ENCODE results near the gene GPC6. TPM values are rescaled to one million over a fixed set of nuclear protein-coding genes. Genes with fewer than 3 reads are reported as not detected.

The GPC6 gene
- total and polyA plus RNA-seq, 2 donors (not counting 3 experiments of a cell fraction or from before 2014, with no cell fraction given), result 0.01 TPM; not detected in 1

- intact Hi-C loops (cut with micrococcal nuclease), result no loop called here
- Histone ChIP-seq H3K4me2 (ENCODE audit: insufficient read depth, low read length) (no peak overlapping the region), H3K9me1 (replicated peaks; ENCODE audit: control insufficient read depth, extremely low read depth, insufficient read depth, low read length) (no peaks in the 10 kb centered on the region), H3K79me2 (ENCODE audit: control insufficient read depth, insufficient read depth, low read length) (no peaks in the 10 kb centered on the region), H3K9ac (replicated peaks; ENCODE audit: extremely low read depth, insufficient read depth, low read length) (no peak overlapping the region), H2AFZ (ENCODE audit: low read depth, low read length) (no peak overlapping the region), H3K27ac (ENCODE audit: insufficient read depth, low read depth, low read length) (no peak overlapping the region), H3K4me1 (ENCODE audit: control insufficient read depth, extremely low read depth, insufficient read depth, low read length) (no peaks in the 10 kb centered on the region), H3K4me3 (replicated peaks in 1 of 3; ENCODE audit: insufficient read depth in 1 of 3, low read depth in 1 of 3, low read length in 3 of 3) (no peak overlapping the region), H4K20me1 (replicated peaks; ENCODE audit: control insufficient read depth, extremely low read depth, insufficient read depth, low read length) (no peaks in the 10 kb centered on the region), H3K36me3 (ENCODE audit: control insufficient read depth in 2 of 2, extremely low read depth in 1 of 2, insufficient read depth in 2 of 2, low read length in 2 of 2) (no peaks in the 10 kb centered on the region), H3K9me3 (replicated peaks; ENCODE audit: control insufficient read depth, insufficient read depth, low read length) (no peaks in the 10 kb centered on the region), H3K27me3 (ENCODE audit: control insufficient read depth in 2 of 2, insufficient read depth in 2 of 2, low read length in 2 of 2) (no peaks in the 10 kb centered on the region)
- dilution Hi-C loops (cut with MboI; ENCODE audit: extremely low pct_ligation_motif_present, low sequenced_read_pairs), result no loop called here
- no TSS peak for BruUV-seq (replicated peaks)
- ChIA-PET CTCF (no interaction called here), POLR2A (no interaction called here)
- DNase-seq (ENCODE audit: low read depth, low spot score), result no peak
- FAIRE-seq, result no peak
- TF ChIP-seq POLR2AphosphoS5 (IDR thresholded peaks at IDR 0.05; ENCODE audit: insufficient read depth, low read depth, low read length) (no peak), FOS (IDR thresholded peaks at IDR 0.05; ENCODE audit: borderline replicate concordance, insufficient read depth, low read length) (no peak), MYC (IDR thresholded peaks at IDR 0.05; ENCODE audit: low read depth, low read length) (no peak), EZH2 (IDR thresholded peaks at IDR 0.05; ENCODE audit: borderline replicate concordance, low read depth, low read length, severe bottlenecking) (no peak), CTCF (IDR thresholded peaks at IDR 0.05; ENCODE audit: extremely low read depth in 1 of 2, insufficient read depth in 1 of 2, low read depth in 1 of 2, low read length in 2 of 2) (no peak), POLR2A (IDR thresholded peaks at IDR 0.05; ENCODE audit: low read depth, low read length) (no peak), GATA2 (IDR thresholded peaks at IDR 0.05; ENCODE audit: insufficient read depth, insufficient read length, low read depth, low read length) (no peak), MAX (IDR thresholded peaks at IDR 0.05; ENCODE audit: insufficient read depth, insufficient read length) (no peak), JUN (IDR thresholded peaks at IDR 0.05; ENCODE audit: borderline replicate concordance, insufficient read depth, insufficient read length, low read depth) (no peak)
Measured at GRCh38 chr13:93788456-93788855, 561.8 kb downstream of the GPC6 start.

Measured in endothelial cell of umbilical vein (primary cell).